GM19193 (cell line): ENCODE results near the gene ALG14.

ENCODE experiments used
- POLR2A ChIP-seq: IDR thresholded peaks from 4 replicates; pipeline ENCODE4 v1.6.1; 2011; ENCODE audit not compliant: insufficient read depth, insufficient read length; ENCODE audit errors: extremely low read depth

ALG14 gene

GRCh38 chr1:94929351-94930217, 143.2 kb downstream of the ALG14 start:
- TF ChIP-seq POLR2A: no peak

- no peak for TF ChIP-seq POLR2A
These were observed 144.3 kb downstream of the ALG14 start for GRCh38 chr1:94928293-94928939.

- TF ChIP-seq POLR2A: no peak
These were observed 145.2 kb downstream of the ALG14 start for GRCh38 chr1:94927405-94928175.

- TF ChIP-seq POLR2A: peak; percentile 79
These were observed 145.8 kb downstream of the ALG14 start, which contains the start of gene CNN3 for GRCh38 chr1:94926915-94927404. TSS of gene CNN3 (minus strand) at chr1:94927110. CDS start at chr1:94926894, 216 bp downstream.

- TF ChIP-seq POLR2A: no peak
These were observed 146.4 kb downstream of the ALG14 start for GRCh38 chr1:94926126-94926914.

GRCh38 chr1:94925561-94926125, 147.1 kb downstream of the ALG14 start:
- no peak for TF ChIP-seq POLR2A

GRCh38 chr1:94925004-94925403, 147.7 kb downstream of the ALG14 start:
- TF ChIP-seq POLR2A: no peak
